ENCODE results near the gene GTF2A1.

Gene GTF2A1

DNA sequence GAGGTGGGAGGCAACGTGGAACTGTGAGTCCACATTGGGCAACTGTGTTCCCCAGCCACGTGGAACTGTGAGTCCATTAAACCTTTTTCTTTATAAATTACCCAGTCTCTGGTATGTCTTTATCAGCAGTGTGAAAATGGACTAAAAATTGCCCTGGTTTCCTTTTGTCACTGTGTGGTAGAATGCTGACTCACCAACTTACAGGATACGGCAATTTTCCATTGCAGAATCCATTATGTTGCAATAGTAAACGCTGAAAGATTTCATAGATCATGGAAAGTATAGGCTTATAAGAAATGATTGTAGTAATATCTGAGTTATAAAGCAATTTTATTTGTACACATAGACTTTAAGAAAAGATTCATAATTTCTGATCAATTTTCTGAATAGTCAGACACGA lies 93.0 kb downstream of the GTF2A1 start:
- no peak for DNase-seq

DNA sequence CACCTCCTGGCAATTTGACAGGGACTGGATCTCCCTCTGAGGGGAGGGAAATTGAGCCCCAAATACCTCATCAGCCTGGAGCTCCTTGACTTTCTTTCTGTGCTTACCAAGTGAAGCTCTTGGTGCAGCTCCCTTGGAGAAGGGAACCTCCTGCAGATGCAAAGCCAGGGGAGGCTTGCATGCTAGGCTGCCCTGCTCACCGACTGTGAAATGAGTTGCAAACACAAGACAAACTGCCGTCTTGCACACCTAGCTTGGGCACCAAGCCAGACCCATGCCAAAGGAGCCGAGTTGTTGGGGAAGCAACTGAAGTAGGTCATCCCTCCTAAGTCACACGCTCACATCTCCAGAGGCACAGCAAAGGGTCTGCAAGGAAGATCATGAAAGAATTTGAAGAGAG lies 95.2 kb downstream of the GTF2A1 start:
- DNase-seq = no peak

All from activated CD4-positive, CD25-positive, alpha-beta regulatory T cell (primary cell).